AG09309 (cell line): Measurements from ENCODE around the gene NRM.

Experiments used
- DNase-seq: peaks from one replicate; pipeline ENCODE4 v3.0.0-alpha.2; 2010; ENCODE audit warnings: low read depth
- H3K4me3 ChIP-seq: 2 replicates; pipeline ENCODE4 v1.5.1; 2011; ENCODE audit warnings: mild to moderate bottlenecking, low read depth, low read length, moderate library complexity; ENCODE audit not compliant: control insufficient read depth
- TF ChIP-seq, protein P1 (sequence below): IDR thresholded peaks from 2 replicates; pipeline ENCODE4 v1.5.1; 2011; ENCODE audit warnings: mild to moderate bottlenecking, low read depth, low read length, inconsistent platforms; ENCODE audit not compliant: insufficient read depth, control insufficient read depth; ENCODE audit errors: missing control alignments

The NRM gene

DNA sequence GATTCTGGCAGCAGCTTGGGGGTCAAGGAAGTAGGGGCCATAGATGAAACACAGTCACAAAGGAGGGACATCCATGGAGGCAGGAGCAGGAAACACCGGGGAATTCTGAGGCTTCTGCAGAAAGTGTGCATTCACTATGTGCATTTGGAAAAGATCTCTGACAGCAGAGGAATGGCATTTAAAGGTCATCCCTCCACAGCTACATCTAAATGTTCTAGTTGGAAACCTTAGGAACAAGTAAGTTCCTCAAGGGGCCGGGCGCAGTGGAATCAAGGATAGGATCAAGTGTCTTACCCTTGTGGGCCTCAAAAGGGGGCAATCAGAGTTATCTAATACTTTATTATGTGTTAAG lies 35.1 kb downstream of the NRM start:
- no peak overlapping the region for H3K4me3 ChIP-seq
- no peak for DNase-seq
- TF ChIP-seq, protein P1, sequence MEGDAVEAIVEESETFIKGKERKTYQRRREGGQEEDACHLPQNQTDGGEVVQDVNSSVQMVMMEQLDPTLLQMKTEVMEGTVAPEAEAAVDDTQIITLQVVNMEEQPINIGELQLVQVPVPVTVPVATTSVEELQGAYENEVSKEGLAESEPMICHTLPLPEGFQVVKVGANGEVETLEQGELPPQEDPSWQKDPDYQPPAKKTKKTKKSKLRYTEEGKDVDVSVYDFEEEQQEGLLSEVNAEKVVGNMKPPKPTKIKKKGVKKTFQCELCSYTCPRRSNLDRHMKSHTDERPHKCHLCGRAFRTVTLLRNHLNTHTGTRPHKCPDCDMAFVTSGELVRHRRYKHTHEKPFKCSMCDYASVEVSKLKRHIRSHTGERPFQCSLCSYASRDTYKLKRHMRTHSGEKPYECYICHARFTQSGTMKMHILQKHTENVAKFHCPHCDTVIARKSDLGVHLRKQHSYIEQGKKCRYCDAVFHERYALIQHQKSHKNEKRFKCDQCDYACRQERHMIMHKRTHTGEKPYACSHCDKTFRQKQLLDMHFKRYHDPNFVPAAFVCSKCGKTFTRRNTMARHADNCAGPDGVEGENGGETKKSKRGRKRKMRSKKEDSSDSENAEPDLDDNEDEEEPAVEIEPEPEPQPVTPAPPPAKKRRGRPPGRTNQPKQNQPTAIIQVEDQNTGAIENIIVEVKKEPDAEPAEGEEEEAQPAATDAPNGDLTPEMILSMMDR, result no peak

DNA sequence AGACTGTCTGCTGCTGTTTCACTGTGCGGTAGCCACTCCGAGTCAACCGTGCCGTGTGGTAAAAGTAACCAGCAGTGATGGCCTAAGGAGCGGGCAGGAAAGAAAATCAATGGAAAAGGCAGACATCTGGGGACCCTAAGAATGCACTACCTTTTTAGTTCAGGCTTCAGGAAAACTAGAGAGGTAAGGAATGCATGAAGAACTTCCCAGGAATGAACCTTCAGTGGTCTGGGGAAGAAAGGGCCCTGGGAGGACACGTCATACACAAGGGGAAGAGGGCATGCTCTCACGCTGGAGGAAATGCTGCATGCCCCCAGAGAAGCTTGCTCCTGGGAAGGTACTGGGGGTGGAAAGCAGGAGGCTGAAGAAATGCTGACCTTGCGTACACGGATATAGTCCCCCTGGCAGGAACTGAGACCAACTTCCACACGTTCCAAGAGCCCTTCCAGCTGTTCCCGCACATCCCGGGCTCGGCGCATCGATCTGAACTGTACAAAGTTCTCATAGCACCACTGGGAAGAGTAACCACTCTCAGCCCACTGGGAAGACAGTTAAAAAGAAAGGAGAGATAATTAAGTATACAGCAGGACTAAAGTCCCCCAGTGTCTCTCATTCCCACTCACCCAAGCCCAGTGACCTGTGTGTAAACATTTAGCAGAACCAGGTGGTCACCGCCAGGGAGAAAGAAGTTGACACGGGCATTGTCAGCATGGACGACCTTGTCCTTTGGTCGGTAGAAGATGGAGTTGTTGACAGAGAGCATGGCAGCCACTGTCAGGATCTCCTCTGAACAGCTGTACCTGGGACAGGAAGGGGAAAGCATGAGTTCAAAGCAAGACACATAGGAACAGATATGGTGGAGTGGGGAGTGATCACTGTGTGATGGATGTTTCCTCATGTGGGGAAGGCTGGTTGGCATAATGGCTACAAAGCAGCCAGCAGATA lies 35.7 kb downstream of the NRM start:
- no peak overlapping the region for H3K4me3 ChIP-seq
- no peak for DNase-seq
- TF ChIP-seq, protein P1, result no peak

DNA sequence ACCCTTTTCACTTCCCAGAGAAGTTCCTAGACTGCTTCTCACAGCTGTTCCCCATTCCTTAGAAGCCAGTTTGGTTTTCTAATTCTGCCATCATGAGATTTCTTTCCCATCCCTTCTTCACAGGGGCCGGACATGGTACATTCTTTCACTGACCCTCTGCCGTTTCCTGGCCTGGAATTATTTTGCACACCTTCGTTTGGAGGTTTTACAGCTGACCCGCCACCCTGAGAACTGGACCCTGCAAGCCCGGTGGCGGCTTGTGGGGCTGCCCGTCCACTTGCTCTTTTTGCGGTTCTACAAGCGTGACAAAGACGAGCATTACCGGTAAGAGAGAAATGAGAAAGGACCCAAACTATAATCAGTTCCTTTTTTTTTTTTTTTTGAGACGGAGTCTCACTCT lies 39.6 kb downstream of the NRM start:
- H3K4me3 ChIP-seq, result no peak overlapping the region
- TF ChIP-seq, protein P1, result no peak
- no peak for DNase-seq

DNA sequence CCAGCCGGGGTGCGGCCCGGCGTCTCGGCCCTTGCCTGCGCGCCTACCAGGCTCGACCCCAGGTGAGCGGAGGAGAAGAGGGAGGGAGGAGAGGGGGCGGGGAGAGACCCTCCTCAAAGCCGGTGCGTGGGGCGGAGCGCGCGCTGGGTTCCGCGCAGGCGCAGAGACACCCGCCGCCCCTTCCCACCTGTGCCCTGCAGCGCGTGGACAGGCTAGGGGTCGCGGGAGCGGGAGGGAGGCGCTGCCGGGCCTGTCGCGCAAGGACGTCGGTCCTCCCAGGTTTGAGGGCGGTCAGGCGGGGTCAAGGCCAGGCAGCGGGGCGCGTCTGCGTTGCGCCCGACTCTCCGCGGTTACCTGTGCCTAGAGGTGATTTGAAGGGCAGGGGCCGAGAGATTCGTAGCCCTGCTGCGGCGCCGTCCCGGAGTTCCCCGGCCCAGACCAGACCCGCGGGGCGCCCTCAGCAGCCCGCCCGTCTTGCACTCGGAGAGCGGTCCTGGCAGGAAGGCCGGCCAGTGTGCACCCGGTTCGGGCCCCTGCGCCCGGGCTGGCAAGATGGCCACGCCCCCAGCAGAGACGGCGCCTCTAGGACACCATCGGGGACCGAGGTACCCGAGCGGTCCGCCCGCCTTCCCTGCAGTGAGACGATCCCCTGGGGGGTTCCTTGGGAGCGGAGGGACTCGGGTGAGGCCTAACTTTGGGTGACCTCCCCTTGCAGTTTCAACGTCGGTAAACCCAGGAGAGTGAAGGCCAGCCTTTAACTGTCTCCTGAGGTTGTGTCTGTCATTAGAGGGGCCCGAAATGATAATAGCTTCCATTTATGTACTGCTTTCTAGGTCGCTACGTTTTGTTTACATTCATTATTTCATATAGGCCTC lies 43.3 kb downstream of the NRM start:
- TF ChIP-seq, protein P1, result no peak
- no peak for DNase-seq
- peak overlapping the region; percentile 80 for H3K4me3 ChIP-seq

DNA sequence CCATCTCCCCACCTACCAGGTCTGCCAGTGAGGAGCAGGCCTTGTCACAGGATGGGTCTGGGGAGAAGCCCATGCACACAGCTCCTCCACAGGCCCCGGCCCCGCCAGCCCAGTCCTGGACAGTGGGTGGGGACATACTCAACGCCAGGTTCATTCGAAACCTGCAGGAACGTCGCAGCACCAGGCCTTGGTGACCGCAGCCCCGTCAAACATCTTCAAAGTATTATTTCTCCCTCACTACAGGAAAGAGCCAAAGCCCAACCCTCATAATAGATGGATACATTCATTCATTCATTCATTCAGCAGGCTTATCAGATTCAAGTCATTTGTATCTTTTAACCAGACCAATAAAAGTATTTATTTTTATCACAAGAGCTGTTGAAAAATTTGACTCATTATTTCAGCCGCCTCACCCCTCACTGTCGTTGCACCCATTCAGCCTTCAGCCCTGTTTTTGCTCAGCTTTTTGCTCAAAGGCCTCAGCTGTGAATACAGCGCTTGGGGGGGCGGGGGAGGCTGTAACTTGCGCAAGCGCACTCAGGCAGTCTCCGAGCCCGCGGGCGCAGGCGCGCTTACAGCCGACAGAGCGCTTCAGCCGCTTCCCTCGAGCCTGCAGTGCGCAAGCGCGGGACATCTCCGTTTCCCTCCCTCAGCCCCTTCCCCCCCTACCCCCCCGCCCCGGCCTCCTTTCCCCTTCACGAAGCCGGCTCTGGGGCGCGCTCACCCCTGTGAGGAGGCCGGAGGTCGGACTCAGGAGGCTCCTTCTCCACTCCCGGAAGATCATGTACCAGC lies 44.1 kb downstream of the NRM start, which contains the start of gene C6orf136:
C6orf136 (plus strand) TSS at position 684 of the 792 bp plus-strand sequence; CDS start at position 783, 99 bp downstream.
- peak within 1 kb of the TSS; percentile 80 for H3K4me3 ChIP-seq
- TF ChIP-seq, protein P1, result no peak
- DNase-seq, result peak; percentile 54

DNA sequence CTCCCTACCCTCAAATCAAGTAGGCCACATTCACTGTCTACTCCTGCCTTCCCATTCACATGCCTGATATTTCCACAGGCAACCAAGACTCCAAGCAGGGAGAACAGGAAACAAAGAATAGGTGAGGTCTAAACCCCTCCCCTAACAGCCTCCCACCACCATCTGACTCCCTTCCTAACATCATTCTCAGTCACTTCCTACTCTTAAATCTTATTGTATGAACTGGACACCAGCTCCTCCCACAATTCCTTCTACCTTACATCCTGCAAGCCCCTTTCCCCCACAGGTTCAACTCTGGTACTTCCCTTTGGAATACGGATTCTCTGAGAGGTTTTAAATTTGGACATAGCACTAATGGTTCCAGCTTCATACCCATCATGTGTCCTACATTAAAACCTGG lies 44.8 kb downstream of the NRM start:
- no peak for DNase-seq
- no peak overlapping the region for H3K4me3 ChIP-seq
- TF ChIP-seq, protein P1, result no peak
